ENCODE data around the gene CSGALNACT2. TPM values are rescaled to one million over a fixed set of nuclear protein-coding genes. Genes with fewer than 3 reads are reported as not detected.

CSGALNACT2 gene
- total and polyA plus RNA-seq, 10 of the 15 experiments (the other 5 are each of a cell fraction or from before 2014, with no cell fraction given): 2.5 to 12.6 (median 8.7) TPM

GRCh38 chr10:43202224-43202656 lies 64.0 kb downstream of the CSGALNACT2 start:
- no peak for DNase-seq (ENCODE audit: low read depth, low spot score)
- Histone ChIP-seq H3K27ac (ENCODE audit: control insufficient read depth, insufficient read depth) (no peak overlapping the region), H2AFZ (ENCODE audit: control insufficient read depth, low read depth, low read length) (peak overlapping the region; percentile 75), H3K79me2 (ENCODE audit: control insufficient read depth, insufficient read depth, low read length) (no peaks in the 10 kb centered on the region), H3K36me3 (ENCODE audit: control insufficient read depth in 2 of 2, insufficient read depth in 2 of 2, low read length in 1 of 2) (no peaks in the 10 kb centered on the region), H3K4me2 (ENCODE audit: control insufficient read depth, insufficient read depth) (peak overlapping the region; percentile 89; the same call in 1 of the 2 replicates), H3K4me1 (ENCODE audit: control insufficient read depth, insufficient read depth, low read length) (no peaks in the 10 kb centered on the region), H4K20me1 (ENCODE audit: control insufficient read depth, insufficient read depth) (peaks cover 2% of the 10 kb centered on the region; the same call in 1 of the 2 replicates), H3K27me3 (replicated peaks in 1 of 2; ENCODE audit: control insufficient read depth in 2 of 2, insufficient read depth in 2 of 2, low read length in 1 of 2) (no peaks in the 10 kb centered on the region), H3K9ac (ENCODE audit: control insufficient read depth, insufficient read depth, low read length) (no peak overlapping the region), H3K4me3 (peak overlapping the region; percentile 50; the same call in 1 of the 2 replicates), H3K9me3 (replicated peaks; ENCODE audit: control insufficient read depth, insufficient read depth, low read length) (no peaks in the 10 kb centered on the region)
- TF ChIP-seq NR2F1 (conservative IDR thresholded peaks at IDR 0.05) (0 out of 2 replicates have a peak, but pooled peaks have one; percentile 59), NR2C2 (IDR thresholded peaks at IDR 0.05; ENCODE audit: borderline replicate concordance, control insufficient read depth, insufficient read length, low read depth) (no peak), CTCF (IDR thresholded peaks at IDR 0.05 in 2 of 3, conservative IDR thresholded peaks at IDR 0.05 in 1 of 3; ENCODE audit: control insufficient read depth in 2 of 3, extremely low read depth in 1 of 3, insufficient read depth in 1 of 3, low read depth in 3 of 3, low read length in 3 of 3) (peak; percentile 57 to 81 (median 75)), RB1 (IDR thresholded peaks at IDR 0.05; ENCODE audit: borderline replicate concordance) (no peak), NFYB (IDR thresholded peaks at IDR 0.05; ENCODE audit: insufficient read depth, low read depth, low read length) (no peak), SMARCA5 (IDR thresholded peaks at IDR 0.05) (peak; percentile 43; the same call in 1 of the 2 replicates), NKRF (conservative IDR thresholded peaks at IDR 0.05) (no peak), SP1 (IDR thresholded peaks at IDR 0.05; ENCODE audit: low read depth, low read length) (no peak), RAD21 (IDR thresholded peaks at IDR 0.05; ENCODE audit: insufficient read depth, low read depth, low read length) (peak; percentile 47), ZNF217 (IDR thresholded peaks at IDR 0.05) (no peak), CBX3 (IDR thresholded peaks at IDR 0.05; ENCODE audit: borderline replicate concordance, low read depth) (no peak), RUNX3 (IDR thresholded peaks at IDR 0.05; ENCODE audit: low read length) (peak; percentile 38; the same call in 1 of the 2 replicates), SMC3 (IDR thresholded peaks at IDR 0.05; ENCODE audit: borderline replicate concordance, low read length) (peak; percentile 35; the same call in 1 of the 2 replicates)
- intact Hi-C loops (cut with micrococcal nuclease; ENCODE audit: unreplicated experiment) (loop anchor here (5.0 to 10.0 kb wide), 2 partner anchors 143 to 260 kb away; no protein-coding TSS in a partner anchor), in situ Hi-C loops (cut with MboI) (loop anchor here (10.0 to 25.0 kb wide), 2 partner anchors 160 to 263 kb away; partner anchors contain the start of gene FXYD4)
- no peak for FAIRE-seq
- BruUV-seq (replicated peaks): no TSS peak
- ChIA-PET POLR2A (no interaction called here), CTCF (interaction anchor here (0.7 to 5.9 kb wide), 18 partner anchors 8 to 169 kb away, joined by 3 to 60 read pairs (median 4); no protein-coding TSS in a partner anchor), RAD21 (ENCODE audit: unreplicated experiment) (interaction anchor here (1.1 to 1.5 kb wide), 3 partner anchors 18 to 64 kb away, joined by 3 to 10 read pairs (median 3); partner anchors contain the start of gene CSGALNACT2), SMC1A (ENCODE audit: uncharacterized antibody, unreplicated experiment) (interaction anchor here (1.0 to 1.7 kb wide), 3 partner anchors 13 to 81 kb away, joined by 3 to 4 read pairs (median 3); no protein-coding TSS in a partner anchor)
- WGBS (ENCODE audit: insufficient coverage, insufficient replicate concordance, low lambda C conversion rate, missing lambda C conversion rate): 8% methylated on average over 20 of the region's 29 CpGs
- ATAC-seq: peak; percentile 78
